RPMI8226 (cell line): Measurements from ENCODE around the gene ADH1B.
"Not testable (repeated sequence)": the region's sequence is repeated elsewhere in the genome, so short reads cannot be mapped to it uniquely, and the experiment has no call there.

Experiments used
- DNase-seq: peaks from one replicate; pipeline ENCODE4 v3.0.0-alpha.2; 2015

Gene ADH1B

DNA sequence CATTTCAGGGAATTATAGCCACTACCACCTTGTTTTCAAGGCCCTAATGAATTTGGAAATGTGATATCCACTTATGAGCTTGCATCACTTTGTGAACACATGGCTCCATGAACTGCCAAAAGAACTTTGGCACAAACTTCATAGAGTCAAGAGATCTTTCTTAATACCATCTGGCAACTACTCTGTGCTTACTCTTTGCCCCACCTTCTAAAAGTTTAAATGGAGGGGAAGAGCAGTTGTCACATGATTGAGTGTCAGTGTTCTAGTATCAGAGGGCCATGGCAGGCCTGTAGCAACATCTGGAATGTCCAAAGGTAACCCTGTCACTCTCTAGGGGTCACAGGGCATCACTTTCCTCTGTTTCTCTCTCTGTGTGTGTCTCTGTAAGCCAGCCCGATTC lies 2.6 kb upstream of the ADH1B start:
- DNase-seq: no peak

DNA sequence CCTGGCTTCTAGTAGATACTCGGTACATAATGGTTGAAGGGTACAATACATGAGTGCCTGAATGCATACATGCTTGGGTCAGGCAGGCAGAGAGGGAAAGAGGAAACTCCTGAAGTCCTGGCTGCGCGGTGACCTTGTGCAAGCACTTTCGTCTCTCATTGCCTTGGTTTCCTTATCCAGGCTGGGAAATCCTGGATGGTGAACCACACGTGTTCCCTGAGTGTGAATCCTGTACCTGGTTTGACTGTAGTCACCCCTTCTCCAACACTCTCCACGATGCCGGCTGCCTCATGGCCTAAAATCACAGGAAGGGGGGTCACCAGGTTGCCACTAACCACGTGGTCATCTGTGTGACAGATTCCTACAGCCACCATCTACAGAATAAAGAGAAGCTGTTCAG lies 3.4 kb downstream of the ADH1B start:
- not testable (repeated sequence) for DNase-seq

DNA sequence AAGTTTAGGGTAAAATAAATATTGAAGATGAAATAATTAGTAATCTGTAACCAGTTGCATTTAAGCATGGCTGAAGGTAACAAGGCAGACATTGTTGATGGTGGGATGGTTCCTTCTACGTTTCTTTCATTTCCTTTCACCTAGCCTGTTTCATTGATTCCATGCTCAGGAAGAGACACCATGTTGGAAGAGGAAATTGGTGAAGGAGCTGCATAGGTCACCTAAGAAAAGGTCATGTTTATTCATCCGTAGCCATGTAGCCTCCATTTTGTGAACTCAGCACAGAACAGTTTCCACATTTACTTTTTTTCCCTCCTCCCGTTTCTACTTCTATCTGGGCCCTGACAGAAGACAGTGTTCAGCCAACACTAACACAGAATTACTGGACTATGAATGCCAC lies 3.8 kb downstream of the ADH1B start:
- no peak for DNase-seq

DNA sequence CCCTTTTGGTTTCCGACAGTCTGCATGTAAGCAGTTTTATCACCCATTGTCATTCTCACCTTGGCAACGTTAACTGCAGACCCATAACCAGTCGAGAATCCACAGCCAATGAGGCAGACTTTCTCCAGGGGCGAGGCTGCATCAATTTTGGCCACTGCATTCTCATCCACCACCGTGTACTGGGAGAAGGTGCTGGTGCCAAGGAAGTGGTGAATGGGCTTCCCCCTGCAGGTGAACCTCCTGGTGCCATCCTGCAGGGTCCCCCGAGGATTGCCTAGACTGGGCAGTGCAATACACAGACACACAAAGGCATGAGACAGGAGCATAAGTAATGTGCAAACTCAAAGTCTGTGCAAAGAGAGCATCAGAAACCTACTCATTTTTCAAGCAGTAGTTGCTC lies 5.4 kb downstream of the ADH1B start:
- DNase-seq: no peak

DNA sequence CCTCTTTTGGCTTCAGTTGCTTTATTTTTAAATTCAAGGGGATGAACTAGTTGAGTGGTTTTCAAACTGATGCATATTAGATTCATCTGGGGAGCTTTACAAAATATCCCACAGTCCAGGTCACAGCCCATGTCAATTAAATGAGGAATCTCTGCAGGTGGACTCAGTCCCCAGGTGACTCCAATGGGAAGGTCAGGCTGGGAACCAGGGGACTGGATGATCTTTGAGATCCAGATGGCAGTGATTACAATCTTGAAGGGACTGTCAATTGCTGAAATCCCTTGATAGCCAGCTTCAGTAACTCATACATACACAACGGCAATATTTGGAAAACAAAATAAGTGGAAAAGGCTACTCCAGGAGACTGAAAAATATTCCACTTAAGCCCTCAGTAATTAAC lies 7.0 kb downstream of the ADH1B start:
- no peak for DNase-seq

DNA sequence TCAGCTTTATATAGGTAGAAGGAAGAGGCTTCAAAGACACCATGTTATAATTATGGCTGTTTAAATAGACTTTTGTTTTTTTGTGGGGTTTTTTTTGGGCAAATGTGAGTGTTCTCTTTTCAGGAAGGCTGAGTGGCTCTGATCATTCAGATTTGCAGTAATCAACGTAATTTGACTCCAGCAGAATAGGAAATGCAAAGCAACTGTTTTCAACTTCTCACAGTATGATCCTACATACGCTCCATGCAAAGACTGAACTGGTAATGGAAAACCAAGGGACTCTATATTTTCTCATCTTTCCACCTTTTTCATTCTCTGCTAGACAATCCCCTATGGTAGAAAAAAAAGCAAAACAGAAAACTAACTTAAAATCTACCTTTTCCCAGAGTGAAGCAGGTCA lies 10.8 kb downstream of the ADH1B start:
- DNase-seq: no peak

GRCh38 chr4:99305638-99306400 lies 15.4 kb downstream of the ADH1B start:
- DNase-seq: no peak

DNA sequence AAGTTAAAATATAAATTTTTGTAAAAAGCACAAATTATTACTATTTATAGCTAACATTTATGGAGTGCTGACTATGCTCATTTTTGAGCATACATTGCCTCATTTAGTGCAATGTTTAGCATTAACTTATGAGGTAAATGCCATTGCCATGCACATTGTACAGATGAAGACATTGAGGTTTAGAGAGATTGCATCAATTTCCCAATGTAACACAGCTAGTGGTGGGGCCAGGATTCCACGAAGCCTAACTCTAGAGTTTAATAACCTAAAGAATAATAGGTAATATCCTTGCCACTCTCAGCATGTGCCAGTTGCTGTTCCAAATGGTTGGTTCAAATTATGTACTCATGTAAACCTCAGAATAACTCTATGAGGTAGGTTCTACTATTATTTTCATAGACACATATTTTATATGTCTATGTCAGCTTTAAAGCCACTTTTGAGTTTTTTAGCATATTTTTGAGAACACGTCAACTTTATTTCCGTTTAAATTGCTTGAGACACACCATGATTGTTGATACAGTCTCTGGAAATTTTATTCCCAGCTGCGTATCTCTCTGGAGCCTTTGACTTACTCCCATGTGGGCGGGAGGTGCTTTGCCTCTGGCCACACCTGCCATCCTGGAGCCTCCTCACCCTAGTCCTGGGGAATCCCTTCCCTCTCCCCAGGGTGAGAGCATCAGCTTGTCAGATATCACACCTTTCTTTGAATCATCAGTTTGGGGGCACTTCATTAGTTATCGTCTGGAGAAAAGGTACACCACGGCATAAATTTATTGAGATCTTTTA lies 19.6 kb downstream of the ADH1B start:
- DNase-seq: no peak

- DNase-seq: no peak
Observed at GRCh38 chr4:99300934-99301333, 20.3 kb downstream of the ADH1B start.

- no peak for DNase-seq
Observed at GRCh38 chr4:99293357-99293756, 27.8 kb downstream of the ADH1B start.

DNA sequence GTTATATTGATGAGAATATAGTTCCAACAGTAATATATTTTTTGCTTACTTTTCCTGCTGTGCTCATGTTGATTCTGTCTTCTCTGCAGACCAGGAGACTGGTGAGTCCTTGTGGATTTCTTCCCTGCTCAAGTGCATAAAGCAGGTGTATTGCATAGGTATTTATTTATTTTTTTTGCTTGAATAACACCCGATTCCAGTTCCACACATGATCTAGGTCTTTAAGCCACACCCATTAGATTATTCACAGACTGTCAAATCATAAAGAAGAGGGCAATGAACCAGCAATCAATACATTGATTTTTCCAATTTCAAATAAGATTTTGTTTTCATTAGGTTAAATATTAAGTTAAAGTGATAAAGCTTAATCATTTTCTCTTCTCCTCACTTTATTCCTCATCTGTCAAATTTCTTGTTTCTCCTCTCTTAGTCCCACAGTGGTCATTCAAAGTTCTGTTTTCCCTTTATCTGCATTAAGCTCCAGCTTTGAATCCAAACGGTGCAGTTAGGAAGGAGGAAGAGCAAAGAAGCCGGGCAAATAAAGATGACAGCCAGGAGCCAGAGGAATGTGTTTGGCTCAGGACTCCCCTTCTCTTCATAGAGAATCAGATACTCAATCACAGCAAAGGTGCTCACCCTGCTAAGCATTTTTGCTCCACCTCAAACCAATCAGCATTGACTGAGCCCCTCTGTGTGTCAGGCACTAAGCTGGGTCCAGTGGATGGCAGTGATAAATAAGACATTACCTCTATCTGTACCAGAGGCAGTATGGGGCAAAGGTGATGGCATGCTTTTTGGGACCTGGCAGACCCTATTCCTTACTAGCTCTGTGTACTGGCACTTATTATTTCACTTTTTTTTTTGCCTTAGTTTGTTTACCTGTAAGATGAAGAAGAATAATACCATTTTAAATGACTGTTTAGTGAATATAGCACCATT lies 30.1 kb downstream of the ADH1B start, which contains the start of gene ADH1A:
Gene ADH1A (minus strand): TSS at position 138 of the 939 bp plus-strand sequence. CDS start 71 bp downstream, at position 67.
- no peak for DNase-seq

GRCh38 chr4:99285387-99285786 lies 35.8 kb downstream of the ADH1B start:
- no peak for DNase-seq

DNA sequence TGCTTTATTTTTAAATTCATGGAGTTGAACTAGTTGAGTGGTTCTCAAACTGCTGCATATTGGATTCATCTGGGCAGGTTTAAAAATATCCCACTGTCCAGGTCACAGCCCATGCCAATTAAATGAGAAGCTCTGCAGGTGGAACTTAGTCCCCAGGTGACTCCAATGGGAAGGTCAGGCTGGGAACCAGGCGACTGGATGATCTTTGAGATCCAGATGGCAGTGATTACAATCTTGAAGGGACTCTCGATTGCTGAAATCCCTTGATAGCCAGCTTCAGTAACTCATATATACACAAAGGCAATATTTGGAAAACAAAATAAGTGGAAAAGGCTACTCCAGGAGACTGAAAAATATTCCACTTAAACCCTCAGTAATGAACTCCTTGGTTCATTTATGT lies 38.5 kb downstream of the ADH1B start:
- no peak for DNase-seq

DNA sequence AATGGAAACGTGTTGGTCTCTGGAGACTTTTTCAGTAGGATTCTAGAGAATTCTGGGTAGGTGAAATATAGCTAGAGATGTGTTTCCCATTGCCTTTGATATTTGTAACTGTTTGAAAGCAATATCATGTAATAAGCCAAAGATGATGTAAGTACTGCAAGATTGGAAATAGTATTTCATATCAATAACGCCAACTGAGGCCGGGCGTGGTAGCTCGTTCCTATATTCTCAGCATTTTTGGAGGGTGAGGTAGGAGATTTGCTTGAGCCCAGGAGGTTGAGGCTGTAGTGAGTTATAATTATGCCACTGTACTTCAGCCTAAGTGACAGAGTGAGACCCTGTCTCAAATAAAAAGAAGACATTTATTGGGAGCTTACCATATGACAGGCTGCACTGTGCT lies 39.9 kb downstream of the ADH1B start:
- no peak for DNase-seq

GRCh38 chr4:99276417-99276816 lies 44.8 kb downstream of the ADH1B start:
- DNase-seq: no peak

- DNase-seq: no peak
Observed at GRCh38 chr4:99275885-99276284, 45.3 kb downstream of the ADH1B start.

DNA sequence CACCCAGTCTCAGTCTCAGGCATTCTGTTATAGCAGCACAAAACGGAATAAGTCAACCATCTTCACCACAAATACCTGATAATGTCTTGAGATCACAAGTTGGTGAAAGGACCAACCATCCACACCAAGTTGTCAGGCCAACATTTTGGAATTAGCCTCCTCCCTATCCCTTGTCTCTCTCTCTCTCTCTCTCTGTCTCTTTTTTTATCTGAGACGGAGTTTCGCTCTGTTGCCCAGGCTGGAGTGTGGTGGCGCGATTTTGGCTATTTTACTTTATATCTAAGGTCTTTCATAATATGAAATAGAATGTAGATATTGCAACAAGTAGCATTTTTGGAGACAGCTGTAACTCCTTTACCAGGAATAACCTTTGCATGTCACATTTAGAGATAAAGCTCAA lies 46.2 kb downstream of the ADH1B start:
- no peak for DNase-seq

- no peak for DNase-seq
Observed at GRCh38 chr4:99273704-99274103, 47.5 kb downstream of the ADH1B start.

GRCh38 chr4:99264927-99265326 lies 56.3 kb downstream of the ADH1B start:
- no peak for DNase-seq
